Colonic mucosa (tissue), 4 donors: ENCODE results near the gene NECTIN1. TPM values are rescaled to one million over a fixed set of nuclear protein-coding genes. Genes with fewer than 3 reads are reported as not detected.
"Not testable (repeated sequence)": the region's sequence is repeated elsewhere in the genome, so short reads cannot be mapped to it uniquely, and the experiment has no call there.

Source experiments
- DNase-seq: peaks from one replicate; pipeline ENCODE4 v3.0.0-alpha.2; 2020
- H3K27ac ChIP-seq: fragments of 200-600 bp; one replicate; pipeline ENCODE4 v1.8.0; 2021
- H3K27me3 ChIP-seq: fragments of 200-600 bp; one replicate; pipeline ENCODE4 v1.8.0; 2021
- H3K36me3 ChIP-seq: fragments of 200-600 bp; one replicate; pipeline ENCODE4 v1.8.0; 2021
- H3K4me1 ChIP-seq: fragments of 200-600 bp; one replicate; pipeline ENCODE4 v1.8.0; 2021; ENCODE audit warnings: mild to moderate bottlenecking
- H3K4me3 ChIP-seq: fragments of 200-600 bp; one replicate; pipeline ENCODE4 v1.8.0; 2021
- H3K9ac ChIP-seq, 2 donors: one replicate each; pipeline ENCODE4 v1.7.0; 2013; ENCODE audit warnings: control low read depth in 2 of 2, low read depth in 2 of 2, low read length in 2 of 2
- H3K9me3 ChIP-seq: fragments of 200-600 bp; one replicate; pipeline ENCODE4 v1.8.0; 2021
- intact Hi-C: fragments of 100-400 bp; cut with DNase I; formaldehyde crosslinking; loops from one replicate; pipeline ENCODE4 v1.14.1; 2022
- total RNA-seq, 2 donors: library from RNA; stranded (reverse); fragmentation: NEBNext Ultra II Directional in 1 of 2; extraction: Animal tissue kit (Norgen Biotek cat#: 25700) in 1 of 2; gene quantifications; one replicate each; pipeline ENCODE4 v1.2.1, GENCODE V29; 2021
- TF ChIP-seq, protein P1 (sequence below): fragments of 200-600 bp; IDR thresholded peaks from one replicate; pipeline ENCODE4 v1.8.0; 2022; ENCODE audit warnings: antibody characterized with exemption, mild to moderate bottlenecking
- donor health status: healthy.
- donor health status: DM: no; HTN: no; CAD: no.
- donor health status: DM: no; HTN: no; CAD: no.

The NECTIN1 gene
- total RNA-seq, 2 donors from 2014 or later: 53.0 to 59.9 TPM

DNA sequence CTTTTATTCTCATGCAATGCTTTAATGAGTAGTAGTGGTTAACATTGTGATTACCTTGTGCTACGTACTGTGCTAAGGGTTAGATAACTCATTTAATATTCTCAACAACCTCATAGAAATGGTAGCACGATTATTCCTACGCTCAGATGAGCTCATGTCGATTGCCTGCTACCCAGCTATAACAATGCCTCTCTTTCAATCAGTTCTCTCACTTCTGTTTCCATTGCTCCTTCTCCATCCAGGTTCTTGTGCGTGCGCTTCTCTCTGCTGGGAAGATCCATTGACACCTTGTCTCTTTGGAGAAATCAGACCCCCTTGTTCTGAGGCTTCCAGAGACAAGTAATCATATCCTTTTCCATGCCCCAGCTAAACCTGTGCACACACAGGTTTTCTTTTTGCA, 120.8 kb downstream of the NECTIN1 start:
- Histone ChIP-seq H3K27me3 (no peaks in the 10 kb centered on the region), H3K4me3 (no peak overlapping the region), H3K4me1 (no peaks in the 10 kb centered on the region), H3K27ac (no peak overlapping the region), H3K9me3 (no peaks in the 10 kb centered on the region), H3K9ac (no peak overlapping the region), H3K36me3 (no peaks in the 10 kb centered on the region)
- TF ChIP-seq, protein P1, sequence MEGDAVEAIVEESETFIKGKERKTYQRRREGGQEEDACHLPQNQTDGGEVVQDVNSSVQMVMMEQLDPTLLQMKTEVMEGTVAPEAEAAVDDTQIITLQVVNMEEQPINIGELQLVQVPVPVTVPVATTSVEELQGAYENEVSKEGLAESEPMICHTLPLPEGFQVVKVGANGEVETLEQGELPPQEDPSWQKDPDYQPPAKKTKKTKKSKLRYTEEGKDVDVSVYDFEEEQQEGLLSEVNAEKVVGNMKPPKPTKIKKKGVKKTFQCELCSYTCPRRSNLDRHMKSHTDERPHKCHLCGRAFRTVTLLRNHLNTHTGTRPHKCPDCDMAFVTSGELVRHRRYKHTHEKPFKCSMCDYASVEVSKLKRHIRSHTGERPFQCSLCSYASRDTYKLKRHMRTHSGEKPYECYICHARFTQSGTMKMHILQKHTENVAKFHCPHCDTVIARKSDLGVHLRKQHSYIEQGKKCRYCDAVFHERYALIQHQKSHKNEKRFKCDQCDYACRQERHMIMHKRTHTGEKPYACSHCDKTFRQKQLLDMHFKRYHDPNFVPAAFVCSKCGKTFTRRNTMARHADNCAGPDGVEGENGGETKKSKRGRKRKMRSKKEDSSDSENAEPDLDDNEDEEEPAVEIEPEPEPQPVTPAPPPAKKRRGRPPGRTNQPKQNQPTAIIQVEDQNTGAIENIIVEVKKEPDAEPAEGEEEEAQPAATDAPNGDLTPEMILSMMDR: no peak
- intact Hi-C loops: no loop called here
- no peak for DNase-seq

DNA sequence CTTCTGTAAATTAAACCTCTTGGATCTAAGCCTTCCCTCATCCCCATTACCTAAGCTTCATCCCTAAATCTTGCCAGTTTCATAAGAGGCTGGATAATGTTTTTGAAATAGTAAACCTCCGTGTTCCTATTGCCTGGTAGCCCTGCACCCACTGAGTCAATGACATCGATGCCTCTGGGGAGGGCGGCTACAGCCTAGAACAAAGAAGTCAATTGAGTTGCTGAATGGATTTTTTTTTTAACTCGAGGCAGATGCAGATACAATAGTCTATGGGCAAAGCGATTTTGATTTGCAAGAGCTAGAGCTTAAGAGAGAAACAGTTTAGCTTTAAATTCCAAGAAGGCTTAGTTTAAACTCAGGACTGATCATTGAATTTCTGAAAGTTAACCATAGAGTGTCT, 121.3 kb downstream of the NECTIN1 start:
- H3K27me3 ChIP-seq: no peaks in the 10 kb centered on the region
- TF ChIP-seq, protein P1: no peak

DNA sequence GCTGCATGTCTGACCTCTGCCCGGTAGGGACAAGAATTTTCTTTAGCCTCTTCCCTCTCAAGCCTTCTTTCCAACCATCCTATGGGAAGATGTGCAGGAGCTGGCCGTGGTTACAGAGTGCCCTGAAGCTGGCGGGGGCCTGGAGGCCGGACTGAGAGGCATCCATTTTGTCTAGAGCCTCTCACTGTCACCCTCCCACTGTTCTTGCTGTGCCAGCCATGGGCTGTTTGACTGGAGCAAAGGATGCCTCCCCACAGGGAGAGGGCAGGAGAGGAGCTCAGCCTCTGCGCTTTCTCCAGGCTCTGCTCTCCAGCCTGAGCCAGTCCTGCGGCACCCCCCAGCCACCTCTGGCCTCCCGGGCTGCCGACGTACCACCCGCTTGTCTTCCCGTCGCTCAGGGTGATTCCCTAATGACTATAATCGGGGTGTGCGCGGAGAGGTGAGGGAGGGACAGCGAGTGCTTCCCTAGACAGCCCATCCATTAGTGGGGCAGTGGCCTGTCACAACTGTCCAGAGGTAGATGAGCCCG, 123.8 kb downstream of the NECTIN1 start:
- Histone ChIP-seq H3K27ac (no peak overlapping the region), H3K36me3 (no peaks in the 10 kb centered on the region), H3K4me1 (no peaks in the 10 kb centered on the region), H3K9me3 (no peaks in the 10 kb centered on the region), H3K9ac (no peak overlapping the region), H3K4me3 (no peak overlapping the region), H3K27me3 (no peaks in the 10 kb centered on the region)
- TF ChIP-seq, protein P1: no peak
- intact Hi-C loops: no loop called here
- no peak for DNase-seq

More for the DNA sequence above, 121.3 kb downstream of the NECTIN1 start:
- no peaks in the 10 kb centered on the region for H3K36me3 ChIP-seq
- H3K4me1 ChIP-seq: no peaks in the 10 kb centered on the region
- no peak overlapping the region for H3K27ac ChIP-seq
- no peak for DNase-seq
- intact Hi-C loops: no loop called here
- no peaks in the 10 kb centered on the region for H3K9me3 ChIP-seq
- no peak overlapping the region for H3K9ac ChIP-seq
- H3K4me3 ChIP-seq: no peak overlapping the region

DNA sequence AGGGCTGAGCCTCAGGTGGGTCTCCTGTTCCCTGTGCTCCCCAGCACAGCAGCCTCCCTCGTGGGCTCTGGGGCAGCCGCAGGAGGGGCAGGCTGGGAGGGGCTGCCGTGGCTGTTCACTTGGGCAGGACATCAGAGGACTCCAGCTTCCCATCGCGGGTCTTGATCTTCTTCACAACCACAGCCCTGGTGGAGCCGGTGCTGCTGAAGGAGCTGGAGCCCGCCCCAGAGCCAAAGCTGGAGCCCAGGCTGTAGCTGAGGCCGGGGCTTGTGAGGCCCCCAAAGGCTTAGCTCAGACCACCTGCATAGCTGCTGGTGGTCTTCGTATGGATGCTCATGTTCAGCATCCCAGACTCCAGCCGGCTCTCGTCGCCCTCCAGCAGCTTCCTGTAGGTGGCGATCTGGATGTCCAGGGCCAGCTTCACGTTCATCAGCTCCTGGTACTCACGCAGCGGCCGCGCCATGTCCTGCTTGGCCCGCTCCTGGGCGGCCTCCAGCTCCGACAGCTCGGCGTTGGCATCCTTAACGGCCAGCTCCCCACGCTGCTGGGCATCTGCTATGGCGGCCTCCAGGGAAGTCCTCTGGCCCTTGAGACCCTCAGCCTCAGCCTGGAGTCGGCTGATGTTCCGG, 126.1 kb downstream of the NECTIN1 start:
- Histone ChIP-seq H3K9ac (no peak overlapping the region), H3K36me3 (no peaks in the 10 kb centered on the region), H3K27me3 (no peaks in the 10 kb centered on the region), H3K27ac (no peak overlapping the region), H3K9me3 (no peaks in the 10 kb centered on the region), H3K4me3 (no peak overlapping the region), H3K4me1 (no peaks in the 10 kb centered on the region)
- intact Hi-C loops: no loop called here
- TF ChIP-seq, protein P1: no peak
- DNase-seq: no peak

DNA sequence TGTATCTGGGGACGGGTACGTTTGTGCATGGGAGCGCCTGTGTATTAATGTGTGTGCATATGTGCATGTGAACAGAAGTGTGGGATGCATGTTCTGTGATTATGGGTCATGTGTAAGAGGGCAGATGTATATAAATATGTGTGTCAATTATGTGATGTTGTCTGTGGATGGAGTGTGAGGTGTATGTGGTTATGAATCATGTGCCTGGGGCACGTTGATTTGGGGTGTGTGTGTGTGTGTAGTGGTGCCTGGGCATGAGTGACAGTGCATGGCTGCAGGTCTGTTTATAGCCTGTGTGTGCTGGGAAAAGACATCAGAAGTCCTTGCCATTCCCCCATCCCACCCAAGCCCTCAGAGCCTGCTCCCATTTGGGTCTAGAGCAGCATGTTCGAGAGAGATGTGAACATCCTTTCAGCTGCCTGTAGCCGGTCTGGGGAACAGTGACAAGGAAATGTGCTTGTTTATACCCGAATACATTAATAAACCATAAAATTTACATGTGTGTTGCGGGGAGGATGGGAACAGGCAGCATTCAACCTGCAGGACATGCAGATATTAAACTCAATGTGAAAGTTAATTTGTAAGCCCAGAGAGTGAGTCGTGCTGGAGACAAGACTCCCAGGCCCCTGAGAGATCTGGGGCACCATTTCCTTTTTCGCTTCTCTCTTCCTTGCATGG, 129.0 kb downstream of the NECTIN1 start:
- no peaks in the 10 kb centered on the region for H3K9me3 ChIP-seq
- intact Hi-C loops: no loop called here

DNA sequence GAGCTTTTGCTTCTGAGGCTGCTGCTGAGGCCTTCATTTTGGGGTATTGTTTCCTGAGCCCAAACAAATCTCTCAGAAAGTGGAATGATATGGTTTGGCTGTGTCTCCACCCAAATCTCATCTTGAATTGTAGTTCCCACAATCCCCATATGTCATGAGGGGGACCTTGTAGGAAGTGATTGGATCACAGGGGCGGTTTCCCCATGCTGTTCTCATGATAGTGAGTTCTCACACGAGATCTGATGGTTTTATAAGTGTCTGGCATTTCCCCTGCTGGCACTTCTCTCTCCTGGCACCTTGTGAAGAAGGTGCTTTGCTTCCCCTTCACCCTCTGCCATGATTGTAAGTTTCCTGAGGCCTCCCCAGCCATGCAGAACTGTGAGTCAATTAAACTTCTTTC, 133.1 kb downstream of the NECTIN1 start:
- H3K9me3 ChIP-seq, H3K4me1 ChIP-seq, H3K27ac ChIP-seq, DNase-seq, H3K9ac ChIP-seq, H3K27me3 ChIP-seq, intact Hi-C loops, H3K36me3 ChIP-seq, H3K4me3 ChIP-seq: not testable (repeated sequence)

More for the DNA sequence above, 129.0 kb downstream of the NECTIN1 start:
- no peaks in the 10 kb centered on the region for H3K4me1 ChIP-seq
- H3K36me3 ChIP-seq: no peaks in the 10 kb centered on the region
- H3K4me3 ChIP-seq: no peak overlapping the region
- DNase-seq: no peak
- TF ChIP-seq, protein P1: no peak
- no peaks in the 10 kb centered on the region for H3K27me3 ChIP-seq
- H3K27ac ChIP-seq: no peak overlapping the region
- H3K9ac ChIP-seq: no peak overlapping the region
